ENCODE data around the gene DNAJA2.

- no peak for TF ChIP-seq EP300 (IDR thresholded peaks at IDR 0.05)
- TF ChIP-seq CTCF (IDR thresholded peaks at IDR 0.05): no peak
- TF ChIP-seq POLR2AphosphoS5 (IDR thresholded peaks at IDR 0.05): no peak
Measured at GRCh38 chr16:46937536-46937935, 35.9 kb downstream of the DNAJA2 start.

All from stomach (tissue), 4 donors.